Mucosa of descending colon (tissue), 3 donors: ENCODE data around the gene SNX12. TPM values are rescaled to one million over a fixed set of nuclear protein-coding genes. Genes with fewer than 3 reads are reported as not detected.

Source experiments
- ATAC-seq: fragments of 200-7000 bp; cut with Tn5 transposase; one replicate; pipeline ENCODE4 v1.9.1; 2020; ENCODE audit warnings: mild to moderate bottlenecking, moderate library complexity
- DNase-seq, 3 donors: peaks; one replicate each; pipeline ENCODE4 v3.0.0-alpha.2; 2020
- H3K36me3 ChIP-seq: fragments of 200-600 bp; one replicate; pipeline ENCODE4 v1.8.0; 2021; ENCODE audit warnings: low read depth, mild to moderate bottlenecking
- H3K4me1 ChIP-seq: fragments of 200-600 bp; one replicate; pipeline ENCODE4 v1.8.0; 2021; ENCODE audit warnings: low read depth, mild to moderate bottlenecking
- H3K4me3 ChIP-seq: fragments of 200-600 bp; one replicate; pipeline ENCODE4 v1.8.0; 2021; ENCODE audit warnings: mild to moderate bottlenecking
- H3K9me3 ChIP-seq: fragments of 200-600 bp; one replicate; pipeline ENCODE4 v1.8.0; 2021; ENCODE audit warnings: mild to moderate bottlenecking
- CTCF ChIP-seq: fragments of 200-600 bp; IDR thresholded peaks from one replicate; pipeline ENCODE4 v1.8.0; 2022; ENCODE audit warnings: antibody characterized with exemption, mild to moderate bottlenecking
- intact Hi-C, 2 donors: fragments of 100-400 bp; cut with DNase I in 1 of 2; cut with micrococcal nuclease in 1 of 2; formaldehyde crosslinking; loops; one replicate each; pipeline versions ENCODE4 v1.11.0 to v1.11.1; 2022; cut with DNase I, micrococcal nuclease
- total RNA-seq, 3 donors: library from RNA; stranded (reverse); fragmentation: NEBNext Ultra II Directional in 2 of 3; extraction: Animal tissue kit (Norgen Biotek cat#: 25700) in 2 of 3; gene quantifications; one replicate each; pipeline versions ENCODE4 v1.2.1 to v1.2.4, GENCODE V29; 2021 to 2023
- donor health status: DM: no; HTN: no; CAD: no; lungs with moderate emphysema.
- donor health status: DM: no; HTN: no; CAD: no.
- donor health status: DM: no; HTN: yes; CAD: no.

The SNX12 gene
- total RNA-seq, 3 donors from 2014 or later: 56.4 to 86.6 (median 68.2) TPM

DNA sequence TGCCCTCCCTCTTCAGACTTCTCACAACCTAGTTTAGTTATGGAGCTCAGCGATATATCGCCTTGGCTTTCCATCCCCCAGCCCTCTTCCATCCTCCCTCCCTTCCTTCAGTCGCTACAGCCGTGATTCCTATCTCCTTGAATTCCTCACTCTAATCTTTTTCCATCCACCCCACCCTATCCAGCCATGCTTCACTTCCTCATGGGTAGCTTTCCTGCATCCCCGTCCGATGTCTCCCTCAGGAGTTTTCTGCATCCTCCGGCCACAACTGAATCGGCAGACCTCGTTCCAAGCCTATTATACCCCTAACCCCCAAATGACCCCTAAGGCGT, 456 bp downstream of the SNX12 start:
- no peak for TF ChIP-seq CTCF
- ATAC-seq (peak; percentile 29), DNase-seq (no peak)
- intact Hi-C loops: no loop called here
- no peaks in the 10 kb centered on the region for H3K4me1 ChIP-seq
- H3K9me3 ChIP-seq: no peaks in the 10 kb centered on the region
- peak overlapping the region; percentile 26 for H3K4me3 ChIP-seq
- H3K36me3 ChIP-seq: no peaks in the 10 kb centered on the region

DNA sequence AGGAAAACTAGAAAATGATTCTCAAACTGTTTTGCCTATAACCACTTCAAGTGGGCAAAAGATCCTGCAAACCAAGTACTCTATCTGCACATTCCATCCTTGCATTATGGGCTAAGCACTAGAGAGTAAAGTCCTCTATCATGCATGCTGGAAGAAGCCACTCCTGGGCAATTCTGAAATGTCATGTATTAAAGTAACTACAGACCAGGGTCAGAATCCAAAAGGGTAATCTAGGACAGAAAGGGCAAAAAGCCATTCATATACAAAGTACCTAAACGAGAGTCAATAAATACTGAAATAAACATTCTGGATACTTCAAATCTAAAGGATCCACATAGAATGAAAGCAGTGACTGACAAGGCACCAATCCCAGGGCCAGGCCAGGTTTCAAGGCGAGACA, 1.0 kb downstream of the SNX12 start:
- H3K36me3 ChIP-seq: no peaks in the 10 kb centered on the region
- ATAC-seq (no peak), DNase-seq (no peak)
- H3K4me3 ChIP-seq: no peak overlapping the region
- no peaks in the 10 kb centered on the region for H3K4me1 ChIP-seq
- H3K9me3 ChIP-seq: no peaks in the 10 kb centered on the region
- intact Hi-C loops: no loop called here
- no peak for TF ChIP-seq CTCF

GRCh38 chrX:71060127-71060526, 8.0 kb downstream of the SNX12 start:
- H3K36me3 ChIP-seq: no peaks in the 10 kb centered on the region
- intact Hi-C loops: no loop called here
- no peaks in the 10 kb centered on the region for H3K4me1 ChIP-seq
- DNase-seq (no peak), ATAC-seq (no peak)
- H3K4me3 ChIP-seq: no peak overlapping the region
- no peak for TF ChIP-seq CTCF
- no peaks in the 10 kb centered on the region for H3K9me3 ChIP-seq

DNA sequence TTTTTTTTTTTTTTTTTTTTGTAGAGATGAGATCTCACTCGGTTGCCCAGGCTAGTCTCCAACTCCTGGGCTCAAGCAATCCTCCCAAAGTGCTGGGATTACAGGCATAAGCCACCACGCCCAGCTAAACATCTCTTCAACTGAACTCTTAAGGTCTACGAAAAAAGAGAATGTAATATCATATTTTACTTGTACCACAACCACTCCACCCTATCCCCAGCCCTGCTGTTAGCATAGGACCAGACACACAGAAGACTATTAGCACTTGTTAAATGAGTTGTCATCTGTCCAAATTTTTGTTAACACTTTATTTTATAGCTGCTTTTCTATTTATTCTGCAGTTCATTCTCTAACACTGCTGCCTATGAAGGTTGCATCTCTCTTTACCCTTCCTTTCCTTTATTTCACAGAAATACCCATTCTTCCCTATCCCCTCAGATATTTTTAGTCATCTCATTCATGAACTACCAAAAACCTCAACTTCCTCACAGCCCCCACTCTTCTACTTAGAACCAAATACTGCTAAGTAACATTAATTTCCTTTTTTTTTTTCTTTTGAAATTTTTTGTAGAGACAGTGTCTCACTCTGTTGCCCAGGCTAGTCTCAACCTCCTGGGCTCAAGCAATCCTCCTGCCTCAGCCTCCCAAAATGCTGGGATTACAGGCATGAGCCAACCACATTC, 10.1 kb downstream of the SNX12 start:
- no peaks in the 10 kb centered on the region for H3K36me3 ChIP-seq
- TF ChIP-seq CTCF: no peak
- H3K4me1 ChIP-seq: no peaks in the 10 kb centered on the region
- ATAC-seq: no peak
- H3K4me3 ChIP-seq: no peak overlapping the region
- intact Hi-C loops: no loop called here
- no peak for DNase-seq
- no peaks in the 10 kb centered on the region for H3K9me3 ChIP-seq

DNA sequence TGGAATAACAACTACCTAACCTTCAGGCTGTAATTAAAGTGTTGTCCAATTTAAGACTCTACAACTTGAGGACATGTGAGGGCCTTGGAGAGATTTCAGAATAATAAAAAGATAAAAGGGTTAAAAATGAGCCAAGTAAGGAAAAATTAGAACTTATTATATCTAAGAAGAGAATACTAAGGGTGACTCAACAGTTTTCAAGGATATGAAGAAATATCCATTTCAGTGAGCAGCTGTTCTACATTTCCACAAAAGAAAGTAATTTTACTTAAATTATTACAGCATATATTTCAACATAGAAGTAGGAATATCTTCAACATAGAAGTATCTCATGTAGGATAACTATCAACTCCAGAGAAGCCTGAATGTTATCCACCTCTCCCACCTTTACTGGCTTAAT, 11.3 kb downstream of the SNX12 start:
- intact Hi-C loops: no loop called here
- ATAC-seq: no peak
- H3K4me3 ChIP-seq: no peak overlapping the region
- no peak for DNase-seq
- no peaks in the 10 kb centered on the region for H3K36me3 ChIP-seq
- H3K9me3 ChIP-seq: no peaks in the 10 kb centered on the region
- no peak for TF ChIP-seq CTCF
- no peaks in the 10 kb centered on the region for H3K4me1 ChIP-seq

DNA sequence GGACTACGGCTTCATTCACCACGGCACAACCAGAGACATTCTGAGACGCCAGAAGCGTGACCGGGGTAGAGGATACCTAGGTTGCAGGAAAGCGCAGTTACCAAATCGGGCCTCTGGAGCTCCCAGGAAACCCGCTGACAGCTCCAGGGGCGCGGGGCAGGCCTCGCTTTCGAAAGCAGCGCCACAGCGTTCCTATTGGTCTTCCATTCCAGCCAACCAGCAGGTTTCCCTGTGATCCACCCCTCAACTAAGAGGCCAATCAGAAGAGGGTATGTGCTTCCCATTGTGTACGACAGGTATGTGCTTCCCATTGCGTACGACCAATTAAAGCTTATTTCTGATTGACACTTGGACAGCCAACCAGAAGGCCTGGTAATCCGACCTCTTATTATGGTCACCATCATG, 14.9 kb downstream of the SNX12 start:
- Histone ChIP-seq H3K4me1 (no peaks in the 10 kb centered on the region), H3K36me3 (no peaks in the 10 kb centered on the region), H3K4me3 (no peak overlapping the region), H3K9me3 (no peaks in the 10 kb centered on the region)
- DNase-seq: peak in 1 of 3 donors; percentile 9
- TF ChIP-seq CTCF: no peak
- intact Hi-C loops: no loop called here
- ATAC-seq: peak; percentile 49
